GM21390 (cell line): Measurements from ENCODE around the gene PFKFB2.

Experiments
- ATAC-seq: cut with Tn5 transposase; IDR thresholded peaks from one replicate; pipeline ENCODE4 v1.9.1; 2021; ENCODE audit not compliant: unreplicated experiment

PFKFB2 gene

DNA sequence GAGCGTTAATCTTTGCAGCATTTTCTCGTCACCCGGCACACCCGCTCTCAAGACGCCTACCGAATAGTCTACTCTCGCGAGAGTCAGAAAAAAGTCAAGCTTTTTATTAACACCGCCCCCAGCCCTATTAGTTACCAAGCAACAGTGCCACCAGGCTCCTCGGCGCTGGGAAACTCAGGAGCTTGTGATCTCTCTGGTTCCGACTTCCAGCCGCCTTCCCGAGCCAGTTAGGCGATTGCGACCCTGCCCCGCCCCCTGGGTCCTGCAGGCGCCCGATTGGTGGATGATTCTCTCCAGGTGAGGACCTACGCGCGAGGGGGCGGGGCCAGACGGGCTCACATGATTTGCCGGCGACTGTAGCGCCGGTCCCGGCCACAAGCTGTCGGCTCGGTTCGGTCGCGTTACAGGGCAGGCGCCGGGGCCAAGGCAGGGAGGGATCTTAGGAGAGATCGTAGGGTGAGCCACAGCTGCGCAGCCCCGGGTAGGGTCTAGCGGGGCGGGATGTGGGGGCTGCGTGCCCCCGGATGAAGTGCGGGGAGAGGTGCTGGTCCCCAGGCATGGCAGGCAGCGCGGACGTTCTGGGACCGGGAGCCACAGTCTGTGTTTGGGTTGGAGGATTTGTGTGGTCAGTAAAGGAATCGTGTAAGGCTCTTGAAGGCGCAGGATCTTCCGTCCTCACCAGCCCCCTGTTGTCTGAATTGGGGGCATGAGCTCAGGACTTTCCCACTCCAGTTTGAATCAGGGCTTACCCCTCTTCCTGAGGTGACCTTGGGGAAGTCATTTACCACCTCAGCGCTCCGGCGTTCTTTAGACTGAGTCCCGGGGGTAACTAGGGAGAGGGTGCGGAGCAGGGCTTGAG is at the start of gene PFKFB2:
Gene PFKFB2, plus strand, starts transcription at position 365 of the 859 bp plus-strand sequence. CDS start 1,443 bp downstream, outside the sequence.
- ATAC-seq, result peak; percentile 78

DNA sequence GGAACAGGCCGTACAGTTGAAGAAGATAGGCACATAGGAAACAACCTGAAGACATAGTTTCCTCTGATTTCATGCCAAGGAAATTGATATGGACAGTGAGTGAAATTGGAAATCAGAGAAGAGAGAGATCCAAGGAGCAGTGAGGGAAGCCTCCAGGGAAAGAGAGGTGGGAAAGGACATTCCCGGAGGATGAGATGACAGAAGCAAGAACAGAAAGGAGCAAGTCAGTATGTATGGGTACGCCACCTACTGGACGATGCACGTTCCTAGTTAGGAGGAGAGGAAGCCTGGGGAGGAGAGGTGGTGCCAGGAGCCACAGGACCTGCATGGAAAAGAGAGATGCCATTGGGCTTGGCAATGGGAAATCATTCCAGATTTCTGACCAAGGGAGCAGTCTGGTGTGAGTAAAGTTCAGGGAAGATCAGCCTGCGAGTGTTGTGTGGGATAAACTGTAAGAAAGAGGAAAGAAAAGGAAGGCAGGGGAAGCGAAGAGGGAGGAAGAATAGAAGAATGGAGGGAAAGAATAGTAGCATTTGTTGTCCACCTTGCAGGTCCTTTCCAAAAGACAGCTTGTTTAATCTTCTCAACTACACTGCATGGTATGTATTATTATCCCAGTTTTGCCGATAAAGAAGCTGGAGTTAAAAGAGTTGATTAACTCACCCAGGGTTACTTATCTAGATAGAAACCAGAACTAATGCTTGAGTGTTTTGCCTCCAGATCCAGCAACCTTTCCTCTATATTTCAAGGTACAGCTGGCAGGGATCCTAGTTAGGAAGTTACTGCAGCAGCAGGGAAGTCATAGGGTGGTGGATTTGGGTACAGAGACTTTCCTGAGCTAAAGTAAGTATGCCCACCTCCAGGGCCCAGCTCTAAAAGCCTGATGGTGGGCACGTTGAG is 47.9 kb upstream of the PFKFB2 start:
- no peak for ATAC-seq

DNA sequence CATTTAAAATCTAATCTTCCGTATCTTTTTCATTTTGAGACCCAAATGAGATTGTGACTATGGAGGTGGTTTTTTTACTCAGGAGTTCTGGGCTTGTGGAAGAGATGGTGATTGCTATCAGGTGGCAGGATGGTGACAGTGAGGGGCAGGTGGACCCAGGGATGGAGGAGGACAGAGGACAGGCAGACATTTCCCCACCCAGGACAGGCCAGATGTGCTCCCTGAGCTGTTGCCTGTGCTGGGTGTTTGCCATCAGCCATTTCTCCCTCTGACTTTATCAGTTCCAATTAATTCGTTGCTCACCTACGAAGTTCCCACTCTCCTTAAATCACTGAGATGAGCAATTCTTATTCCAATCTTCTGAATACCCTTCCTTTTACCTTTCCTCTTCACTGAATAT is 47.0 kb upstream of the PFKFB2 start:
- ATAC-seq, result no peak

DNA sequence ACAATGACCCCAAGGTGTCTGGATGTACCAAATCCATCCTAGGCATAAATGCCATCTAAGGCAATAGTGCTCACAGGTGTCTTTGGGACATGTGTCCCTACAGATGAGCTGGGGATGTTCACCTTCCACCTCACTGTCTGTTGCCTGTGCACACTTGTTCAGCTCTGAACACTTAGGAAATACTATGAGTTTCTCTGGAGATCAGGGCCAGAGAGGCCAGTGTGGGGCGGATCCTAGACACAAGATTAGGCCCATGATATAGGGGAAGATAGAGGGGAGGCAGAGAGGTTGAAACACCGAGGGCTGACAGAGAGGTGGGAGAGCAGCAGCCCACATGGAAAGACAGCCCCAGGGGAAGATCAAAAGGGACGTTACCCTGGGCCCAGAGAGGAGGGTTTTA is 46.2 kb upstream of the PFKFB2 start:
- no peak for ATAC-seq

DNA sequence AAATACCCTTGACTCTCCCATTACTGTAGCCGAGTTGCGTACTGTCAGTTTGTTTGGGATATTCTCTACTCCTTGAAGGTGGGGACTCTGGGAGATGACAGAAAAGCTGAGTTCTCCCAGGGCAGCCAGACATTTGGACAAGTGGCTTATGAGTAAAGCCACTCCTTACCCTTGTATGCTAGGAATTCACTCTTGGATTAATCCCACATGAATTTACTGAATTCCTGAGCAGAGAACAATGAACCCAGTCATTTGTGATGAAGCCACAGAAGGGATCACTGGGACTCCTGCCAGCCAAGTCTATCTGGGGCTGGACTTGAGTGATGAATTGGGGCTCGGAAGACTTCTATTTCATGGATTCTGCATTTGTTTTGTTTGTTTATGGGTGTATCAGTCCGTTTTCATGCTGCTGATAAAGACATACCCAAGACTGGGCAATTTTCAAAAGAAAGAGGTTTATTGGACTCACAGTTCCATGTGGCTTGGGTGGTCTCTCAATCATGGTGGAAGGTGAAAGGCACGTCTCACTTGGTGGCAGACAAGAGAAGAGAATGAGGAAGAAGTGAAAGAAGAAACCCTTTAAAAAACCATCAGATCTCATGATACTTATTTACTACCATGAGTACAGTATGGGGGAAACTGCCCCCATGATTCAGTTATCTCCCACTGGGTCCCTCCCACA is 45.6 kb upstream of the PFKFB2 start:
- ATAC-seq, result no peak

DNA sequence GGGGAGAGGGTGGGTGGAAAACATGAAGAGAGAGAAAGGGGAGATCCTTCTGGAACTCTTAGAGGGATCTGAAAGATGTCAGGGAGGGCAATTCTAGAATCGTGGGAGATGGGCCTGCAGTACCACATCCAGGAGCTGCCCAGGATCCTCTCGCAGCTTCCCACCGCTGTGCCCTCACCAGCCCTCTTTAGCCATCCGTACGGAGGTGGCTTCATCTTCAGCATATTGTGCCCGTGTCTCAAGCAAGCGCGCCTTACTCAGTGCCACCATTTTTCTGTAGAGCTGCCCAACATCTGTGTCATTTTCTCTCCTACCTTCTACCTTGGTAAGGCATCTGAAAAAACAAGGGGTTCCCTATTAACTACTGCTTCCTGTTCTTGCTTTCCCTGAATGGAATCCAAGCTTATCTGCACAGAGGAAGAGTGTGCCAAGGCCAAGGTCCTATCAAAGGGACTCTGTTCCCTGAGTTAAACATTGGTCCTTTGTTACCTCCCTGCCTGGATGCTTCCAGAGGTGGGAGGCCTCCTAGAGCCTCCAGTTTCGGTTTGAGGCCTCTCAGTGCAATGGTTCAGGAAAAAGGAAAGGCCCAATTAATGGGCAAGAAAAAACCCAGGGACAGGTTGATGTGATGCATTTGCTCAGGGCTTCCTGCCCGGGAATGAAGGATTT is 43.8 kb upstream of the PFKFB2 start:
- ATAC-seq, result no peak

DNA sequence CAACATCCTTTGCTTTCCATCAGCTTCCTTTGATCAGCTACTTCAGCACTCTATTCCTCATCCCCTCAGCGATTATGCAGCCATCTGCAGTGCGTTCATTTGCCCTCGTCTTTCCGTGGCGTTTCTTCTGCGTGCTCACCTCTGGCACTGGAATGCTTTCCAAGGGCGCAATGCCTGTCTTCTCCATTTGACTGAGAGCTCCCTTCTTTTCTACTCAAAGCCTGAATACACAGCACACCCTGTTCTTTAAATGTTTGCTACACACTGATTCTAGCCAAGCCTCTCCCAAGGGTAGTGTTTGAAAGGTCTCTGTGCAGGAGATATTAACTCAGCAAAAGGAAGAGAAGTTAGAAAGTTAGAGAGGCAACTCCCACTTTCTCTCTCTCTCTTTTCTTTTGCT is 43.1 kb upstream of the PFKFB2 start:
- no peak for ATAC-seq

DNA sequence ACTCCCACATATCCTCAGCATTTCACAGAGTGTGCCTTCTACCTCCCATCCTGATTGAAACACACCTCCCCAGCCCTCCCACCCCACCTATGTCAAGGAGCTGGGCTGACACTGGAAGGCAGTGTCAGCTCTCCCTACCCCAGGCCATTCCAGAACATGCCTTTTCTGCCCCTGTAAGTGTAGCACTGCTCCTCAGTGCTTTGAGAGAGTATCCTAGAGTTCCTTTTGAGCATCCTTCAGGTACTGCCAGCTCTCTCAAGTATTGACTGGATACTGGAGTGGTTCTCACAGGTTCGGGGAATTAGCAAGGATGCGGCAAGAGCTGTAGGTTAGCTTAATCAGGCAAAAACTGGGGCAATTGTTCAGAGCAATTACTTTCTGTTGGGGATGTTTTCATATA is 42.3 kb upstream of the PFKFB2 start:
- ATAC-seq, result no peak

DNA sequence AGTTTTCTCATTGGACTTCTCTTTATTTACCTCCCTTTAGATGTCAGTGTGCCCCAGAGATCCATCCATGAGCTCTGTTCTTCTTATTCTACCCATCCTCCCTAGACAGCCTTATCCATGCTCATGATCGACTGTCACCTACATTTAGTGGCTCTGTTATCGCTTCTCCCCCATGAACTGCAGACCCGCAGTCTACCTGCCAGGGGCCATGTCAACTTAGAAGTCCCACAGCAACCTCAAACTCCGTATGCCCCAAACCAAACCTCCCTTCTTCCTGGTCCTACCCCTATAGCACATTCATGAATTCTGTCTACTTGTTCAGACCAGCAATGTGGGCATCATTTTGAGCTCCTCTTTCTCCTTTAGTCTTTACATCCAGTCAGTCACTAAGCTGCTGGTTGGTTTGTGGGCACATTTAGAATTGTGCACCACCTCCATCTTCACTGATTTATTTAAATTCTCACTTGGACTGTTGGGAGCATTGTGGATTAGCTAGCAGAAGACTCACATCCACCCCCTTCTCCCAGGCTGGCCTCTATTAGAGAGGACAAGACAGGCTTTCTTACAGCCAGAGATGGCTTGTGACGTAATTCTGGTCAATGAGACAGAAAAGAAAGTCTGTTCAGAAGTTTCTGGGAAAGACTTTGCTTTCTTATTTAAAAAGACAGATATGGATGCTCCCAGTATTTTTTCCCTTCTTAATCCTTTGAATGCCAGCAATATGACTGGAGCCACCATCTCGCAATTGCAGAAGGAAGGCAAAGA is 39.6 kb upstream of the PFKFB2 start:
- ATAC-seq, result no peak

DNA sequence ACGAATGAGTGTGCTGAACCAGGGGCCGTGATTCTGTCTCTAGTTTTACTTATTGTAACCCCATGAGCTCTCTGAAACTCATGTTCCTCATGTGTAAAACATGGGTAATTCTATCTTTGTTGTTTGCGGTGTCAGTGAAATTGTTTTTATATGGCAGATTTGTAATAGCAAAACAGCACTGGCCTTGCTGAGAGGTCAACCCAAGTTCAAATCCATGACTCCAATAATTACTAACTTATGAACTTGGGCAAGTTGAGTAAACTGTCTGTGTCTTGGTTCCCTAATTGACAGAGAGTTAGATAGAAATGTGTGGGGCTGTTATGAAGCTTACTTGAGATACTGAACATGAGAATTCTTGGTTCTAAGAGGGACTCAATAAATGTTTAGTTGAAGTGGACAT is 38.3 kb upstream of the PFKFB2 start:
- ATAC-seq, result no peak

DNA sequence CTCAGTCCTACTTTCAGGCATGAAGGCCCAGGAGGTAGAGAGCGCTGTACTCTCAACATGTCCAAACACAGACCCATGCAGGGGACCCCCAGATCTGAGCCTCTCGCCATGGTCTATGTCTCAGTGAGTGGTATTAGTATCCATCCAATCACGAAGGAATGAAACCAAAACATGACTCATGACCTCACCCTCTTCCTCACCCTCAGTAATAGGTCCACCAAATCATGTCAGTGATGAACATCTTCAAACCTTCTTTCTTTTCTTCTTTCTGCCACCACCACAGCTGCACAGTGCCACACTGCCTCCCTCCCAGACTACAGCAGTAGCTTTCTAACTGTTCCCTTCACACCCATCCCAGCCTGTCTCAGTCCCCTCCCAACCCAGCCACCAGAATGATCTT is 37.3 kb upstream of the PFKFB2 start:
- no peak for ATAC-seq

DNA sequence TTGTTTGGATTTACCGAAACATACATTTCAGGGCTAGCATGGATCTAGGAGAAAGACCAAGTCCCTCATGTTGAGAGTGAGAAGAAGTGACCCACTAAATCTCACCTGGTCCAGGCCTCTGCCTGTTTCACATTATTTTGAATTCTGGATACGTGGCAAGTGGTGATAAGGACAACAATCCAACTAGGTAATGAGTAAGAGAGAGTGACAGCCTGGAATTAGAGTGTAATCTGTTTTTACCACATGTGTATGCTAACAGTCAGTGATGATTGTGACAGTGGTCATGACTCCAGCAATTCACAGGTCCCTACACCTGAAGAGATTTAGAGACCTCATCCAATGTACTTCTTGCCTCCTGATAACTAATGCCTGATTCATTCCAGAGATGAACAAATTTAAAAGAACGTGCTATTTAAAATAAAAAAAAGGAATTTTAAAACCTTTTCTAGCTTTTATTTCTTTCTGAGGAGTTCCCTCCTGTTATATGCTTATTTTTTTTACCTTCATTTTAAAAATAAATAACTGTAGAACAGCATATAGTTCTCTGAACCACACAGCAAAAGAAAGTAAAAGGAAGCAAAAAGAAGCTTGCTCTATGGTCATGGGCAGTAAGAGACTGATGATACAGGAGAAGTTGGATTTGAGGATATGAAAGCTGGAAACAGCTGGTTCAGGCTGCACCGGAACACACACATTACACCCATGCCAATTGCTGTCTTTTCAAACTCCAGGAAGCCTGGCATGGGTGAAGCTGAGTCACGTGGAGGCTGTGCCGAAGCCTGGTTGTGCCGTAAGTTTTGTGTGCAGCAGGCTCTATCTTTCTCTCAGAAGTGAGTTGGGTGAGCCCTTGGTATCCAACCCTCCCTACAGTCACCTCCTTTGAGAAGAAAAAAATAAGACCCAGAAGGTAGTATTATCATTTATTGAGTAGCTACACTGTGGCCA is 35.2 kb upstream of the PFKFB2 start:
- no peak for ATAC-seq

DNA sequence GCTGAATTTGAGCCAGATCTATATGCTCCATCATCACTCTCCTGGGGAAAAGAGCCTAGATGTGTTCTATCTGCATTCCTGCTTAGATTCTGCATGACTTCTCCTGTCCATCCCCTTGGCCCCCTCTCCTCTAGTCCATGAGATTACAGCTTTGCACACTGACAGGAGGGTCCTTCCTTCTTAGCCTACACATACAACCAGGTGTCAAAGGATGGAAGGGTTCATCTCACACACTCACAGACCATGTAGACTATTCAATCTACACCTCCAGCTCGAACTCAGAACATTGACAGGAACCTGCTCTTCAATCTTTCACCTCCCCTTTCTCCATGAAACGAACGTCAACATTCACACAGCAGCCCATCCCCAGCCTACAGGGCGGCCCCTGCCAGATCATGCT is 34.4 kb upstream of the PFKFB2 start:
- ATAC-seq, result no peak

DNA sequence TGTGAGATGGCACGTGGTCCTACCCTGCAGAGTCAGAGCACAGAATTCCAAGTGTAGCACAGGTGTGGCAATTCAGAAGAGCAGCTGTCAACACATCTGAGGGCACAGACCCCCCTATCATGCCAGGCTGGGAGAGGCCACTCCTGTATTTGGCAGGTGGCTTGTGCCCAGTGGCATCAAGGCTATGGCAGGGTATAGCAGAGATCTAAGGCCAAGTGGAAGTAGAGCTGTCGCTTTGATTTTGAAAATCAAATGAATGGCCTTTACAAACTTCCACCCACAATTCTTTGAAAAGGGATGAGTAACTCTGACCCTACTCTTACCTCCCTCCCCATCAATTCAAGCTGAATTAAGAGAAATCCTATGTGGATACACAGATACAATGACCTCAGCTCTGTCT is 33.9 kb upstream of the PFKFB2 start:
- no peak for ATAC-seq

DNA sequence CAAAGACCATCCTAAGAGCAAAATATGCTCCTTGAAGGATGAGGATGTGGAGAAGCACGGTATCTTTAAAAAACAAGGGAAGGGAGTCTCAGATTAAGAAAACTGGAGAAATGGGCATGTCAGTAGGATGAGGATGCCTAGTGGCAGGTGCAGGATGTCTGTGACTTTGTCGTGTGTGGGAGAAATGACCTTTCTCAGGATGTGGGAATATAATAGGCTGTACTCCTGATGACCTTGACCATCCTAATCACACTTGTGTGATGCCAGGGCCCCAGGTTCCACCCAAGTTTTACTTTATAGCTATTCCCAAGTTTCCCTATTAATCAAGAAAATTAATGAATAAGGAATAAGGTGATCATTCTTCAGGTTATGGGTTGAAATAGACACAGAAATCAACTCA is 33.4 kb upstream of the PFKFB2 start:
- ATAC-seq, result no peak

DNA sequence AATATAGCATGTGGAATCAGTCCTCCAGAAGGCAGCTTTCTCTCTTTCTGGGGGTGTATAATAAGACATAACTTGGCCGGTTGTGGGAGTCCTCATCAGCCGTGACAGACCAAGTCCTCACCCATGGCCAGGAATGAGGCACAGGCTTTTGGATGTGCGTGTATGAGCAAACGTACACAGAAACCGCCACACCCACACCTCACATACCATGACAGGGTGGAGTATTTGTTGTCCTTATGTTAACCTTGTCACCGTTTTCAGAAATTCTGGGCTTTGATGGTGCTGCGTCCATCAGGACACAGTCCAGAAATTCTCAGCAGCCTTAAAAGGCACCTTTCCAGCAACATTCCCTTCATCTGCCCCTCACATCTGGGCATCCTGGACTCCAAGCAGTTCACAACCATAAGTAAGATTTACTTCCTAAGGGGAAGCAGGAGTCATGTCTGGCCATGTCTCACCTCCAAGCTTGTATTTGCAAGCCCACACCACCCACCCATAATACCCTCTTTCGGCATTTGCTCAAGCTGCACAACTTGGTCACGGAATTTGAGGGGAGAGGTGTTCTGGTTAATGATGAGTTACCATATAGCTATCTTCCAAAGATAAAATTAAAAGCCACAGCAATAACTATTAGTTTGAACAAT is 32.9 kb upstream of the PFKFB2 start:
- ATAC-seq, result no peak

DNA sequence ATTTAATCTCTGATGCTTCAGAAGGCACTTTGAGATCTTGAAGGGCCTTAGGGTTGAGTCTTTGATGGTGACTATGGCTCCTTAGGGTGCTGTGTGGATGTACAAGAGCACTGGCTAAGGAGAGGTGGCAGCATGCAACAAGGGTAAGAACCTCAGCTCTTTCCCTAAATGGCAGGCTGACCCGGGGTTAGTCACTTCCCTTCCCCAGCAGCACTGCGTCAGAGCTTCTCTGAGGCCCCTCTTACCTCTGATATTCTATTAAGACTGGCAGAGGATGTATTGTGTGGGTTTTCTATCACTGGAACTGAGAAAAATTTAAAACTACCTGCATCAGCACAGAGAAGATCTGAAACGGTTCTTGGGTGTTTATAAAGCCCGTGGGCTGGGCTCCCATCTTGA is 32.4 kb upstream of the PFKFB2 start:
- no peak for ATAC-seq

DNA sequence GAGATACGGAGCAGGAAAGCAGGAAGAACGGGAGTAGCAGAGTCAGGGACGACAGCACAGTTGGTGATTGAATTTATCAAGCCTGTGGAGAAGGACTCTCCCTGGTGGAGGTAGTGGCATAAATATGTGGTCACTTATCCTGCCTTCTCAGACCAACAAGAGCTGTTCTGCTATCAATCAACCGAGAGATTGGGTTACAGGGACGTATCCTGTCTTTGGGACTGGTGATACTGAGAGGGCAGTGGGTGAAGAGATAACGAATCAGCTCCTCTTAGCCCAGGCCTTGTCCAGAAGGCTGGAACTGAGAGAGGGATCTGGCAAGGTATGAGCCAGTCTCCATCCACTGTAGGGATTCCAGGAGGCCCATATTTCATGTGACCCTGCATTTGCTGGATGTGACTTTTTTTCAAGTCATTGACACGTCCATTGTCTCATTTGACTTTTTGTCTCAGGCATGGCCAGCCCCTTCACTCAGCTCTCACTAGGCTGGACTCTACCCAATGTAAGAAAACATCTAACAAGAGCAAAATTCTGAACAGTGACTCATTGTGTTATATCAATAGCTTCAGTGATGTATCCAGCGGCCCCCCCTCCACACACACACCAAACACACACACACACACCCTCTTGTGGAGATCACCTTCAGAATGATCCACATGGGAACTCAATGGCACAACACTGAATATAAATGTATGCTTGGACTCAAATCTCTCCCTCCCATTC is 31.8 kb upstream of the PFKFB2 start:
- no peak for ATAC-seq
